DLD1 (cell line): ENCODE data around the gene SAP30.

Experiments
- in situ Hi-C: cut with HindIII; loops from 2 replicates; pipeline ENCODE4 v1.10.0; 2017; ENCODE audit warnings: low sequenced_read_pairs

The SAP30 gene

GRCh38 chr4:173367285-173367684 lies 3.5 kb upstream of the SAP30 start:
- in situ Hi-C loops: no loop called here

GRCh38 chr4:173367946-173368345 lies 2.8 kb upstream of the SAP30 start:
- in situ Hi-C loops: no loop called here

GRCh38 chr4:173370130-173370476 lies 651 bp upstream of the SAP30 start:
- in situ Hi-C loops: no loop called here

- in situ Hi-C loops: no loop called here
Observed at GRCh38 chr4:173371292-173372192, 788 bp downstream of the SAP30 start.

GRCh38 chr4:173374588-173374987 lies 3.8 kb downstream of the SAP30 start:
- in situ Hi-C loops: no loop called here

- in situ Hi-C loops: no loop called here
Observed at GRCh38 chr4:173379929-173380328, 9.2 kb downstream of the SAP30 start.

- in situ Hi-C loops: no loop called here
Observed at GRCh38 chr4:173380987-173381386, 10.2 kb downstream of the SAP30 start.

GRCh38 chr4:173381610-173382009 lies 10.9 kb downstream of the SAP30 start:
- in situ Hi-C loops: no loop called here

GRCh38 chr4:173382349-173382748 lies 11.6 kb downstream of the SAP30 start:
- in situ Hi-C loops: no loop called here

GRCh38 chr4:173386751-173387150 lies 16.0 kb downstream of the SAP30 start:
- in situ Hi-C loops: no loop called here

- in situ Hi-C loops: no loop called here
Observed at GRCh38 chr4:173391701-173392100, 20.9 kb downstream of the SAP30 start.

GRCh38 chr4:173397604-173398003 lies 26.9 kb downstream of the SAP30 start:
- in situ Hi-C loops: no loop called here

GRCh38 chr4:173398220-173398619 lies 27.5 kb downstream of the SAP30 start:
- in situ Hi-C loops: no loop called here

GRCh38 chr4:173398779-173399415 lies 28.1 kb downstream of the SAP30 start, which contains the start of gene SCRG1:
SCRG1 (minus strand) TSS chr4:173399116; CDS start chr4:173391414, 7,702 bp downstream.
- in situ Hi-C loops: no loop called here

- in situ Hi-C loops: no loop called here
Observed at GRCh38 chr4:173401063-173401462, 30.3 kb downstream of the SAP30 start.

GRCh38 chr4:173403051-173403450 lies 32.3 kb downstream of the SAP30 start:
- in situ Hi-C loops: no loop called here

GRCh38 chr4:173404296-173404865 lies 33.6 kb downstream of the SAP30 start:
- in situ Hi-C loops: no loop called here

GRCh38 chr4:173405840-173406606 lies 35.3 kb downstream of the SAP30 start:
- in situ Hi-C loops: no loop called here

- in situ Hi-C loops: no loop called here
Observed at GRCh38 chr4:173410079-173410478, 39.3 kb downstream of the SAP30 start.

- in situ Hi-C loops: no loop called here
Observed at GRCh38 chr4:173411106-173411693, 40.4 kb downstream of the SAP30 start.

GRCh38 chr4:173413036-173413435 lies 42.3 kb downstream of the SAP30 start:
- in situ Hi-C loops: no loop called here
